ENCODE data around the gene CD27. TPM values are rescaled to one million over a fixed set of nuclear protein-coding genes. Genes with fewer than 3 reads are reported as not detected.
"Not testable (repeated sequence)": the region's sequence is repeated elsewhere in the genome, so short reads cannot be mapped to it uniquely, and the experiment has no call there.

Gene CD27
- total RNA-seq, 1 experiment from 2014 or later, result 0.17 TPM

DNA sequence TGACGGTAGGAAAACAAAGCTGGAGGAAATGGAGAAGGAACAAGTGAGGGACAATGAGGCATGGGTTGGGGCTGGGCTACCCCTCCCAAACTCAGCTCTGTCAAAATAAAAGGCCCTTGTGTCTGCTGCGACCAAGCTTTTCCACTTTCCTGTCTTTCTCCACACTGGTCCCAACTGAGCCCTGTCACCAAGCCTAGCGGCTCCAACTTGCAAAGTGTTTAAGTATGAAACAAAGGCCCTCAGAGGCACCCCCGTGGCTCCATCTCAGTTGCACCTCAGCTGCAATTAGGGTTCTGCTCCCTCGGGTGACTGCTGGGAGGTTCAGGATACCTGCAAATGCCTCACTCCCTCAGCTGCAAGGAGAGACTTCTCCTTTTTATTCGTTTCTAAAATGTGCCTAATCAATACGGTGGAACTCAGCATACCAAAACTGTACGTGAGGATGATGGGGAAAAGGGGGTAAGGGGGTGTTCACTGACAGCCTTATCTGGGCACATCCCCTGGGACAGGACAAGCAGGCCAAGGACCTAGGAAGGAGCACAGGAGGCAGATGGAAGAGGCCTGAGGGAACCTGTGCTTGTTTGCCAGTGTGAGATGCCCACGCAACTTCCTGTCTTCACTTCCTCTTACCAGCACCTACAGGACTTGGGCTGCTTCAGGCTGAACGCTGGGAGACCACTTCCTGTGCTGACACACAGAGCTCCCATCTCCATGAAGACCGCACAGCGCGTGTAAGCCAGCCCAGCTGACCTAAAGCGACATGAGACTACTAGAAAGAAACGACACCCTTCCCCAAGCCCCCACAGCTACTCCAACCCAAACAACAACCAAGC lies 16.9 kb downstream of the CD27 start:
- no peak for DNase-seq (ENCODE audit: low read depth)

DNA sequence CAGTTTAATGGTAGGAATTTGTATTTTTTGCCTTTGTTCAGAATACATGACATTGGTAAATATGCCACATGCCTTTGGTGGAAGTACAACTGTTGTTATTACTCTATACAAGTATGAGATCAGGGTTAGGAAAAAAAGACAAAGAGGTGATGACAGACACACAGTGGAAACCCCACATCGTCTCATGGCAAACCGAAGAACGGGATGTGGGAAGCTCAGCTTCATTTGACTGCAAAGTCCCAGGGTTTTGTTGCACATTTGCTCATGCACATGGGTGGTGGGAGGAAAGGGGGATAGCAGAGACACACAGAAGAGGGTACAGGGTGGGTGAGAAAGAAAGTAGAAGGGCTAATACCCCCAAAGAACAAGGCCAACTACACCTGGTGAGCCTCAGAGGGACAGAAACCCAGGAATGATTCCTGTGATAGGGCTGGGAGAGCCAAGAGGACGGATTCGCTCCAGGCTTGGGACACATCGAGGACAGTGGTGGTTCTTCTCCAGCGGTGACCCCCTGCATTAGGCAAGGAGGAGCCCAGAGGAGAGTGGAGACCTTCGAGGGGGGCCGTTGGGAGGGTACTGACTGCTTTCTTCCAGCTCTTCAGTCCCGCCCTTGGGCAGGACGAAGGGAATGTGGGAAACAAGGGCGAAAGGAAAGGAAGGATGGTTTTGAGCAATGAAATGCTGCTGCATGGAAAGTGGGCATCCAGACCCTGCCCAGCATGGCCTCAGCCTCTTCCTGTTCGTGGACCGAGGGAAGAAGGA lies 17.7 kb downstream of the CD27 start:
- DNase-seq (ENCODE audit: low read depth), result no peak

DNA sequence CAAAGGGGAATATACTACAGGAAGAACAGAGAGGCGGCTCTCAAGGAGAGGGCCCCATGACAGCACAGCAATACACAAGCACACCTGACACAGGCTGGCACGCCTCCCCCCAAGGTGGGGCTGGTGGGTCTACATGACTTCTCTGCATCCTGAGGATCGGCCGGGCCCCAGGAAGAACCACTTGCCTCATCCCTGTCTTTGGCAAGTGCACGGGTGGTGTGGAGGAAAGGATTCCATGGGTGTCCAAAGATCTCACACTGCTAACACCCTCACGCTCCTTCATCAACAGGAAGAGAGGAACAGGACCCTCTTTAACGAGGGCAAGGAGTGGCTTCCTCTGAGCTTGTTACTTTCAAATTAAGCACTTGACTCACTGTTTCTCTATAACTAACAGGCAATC lies 18.5 kb downstream of the CD27 start:
- DNase-seq (ENCODE audit: low read depth), result no peak

DNA sequence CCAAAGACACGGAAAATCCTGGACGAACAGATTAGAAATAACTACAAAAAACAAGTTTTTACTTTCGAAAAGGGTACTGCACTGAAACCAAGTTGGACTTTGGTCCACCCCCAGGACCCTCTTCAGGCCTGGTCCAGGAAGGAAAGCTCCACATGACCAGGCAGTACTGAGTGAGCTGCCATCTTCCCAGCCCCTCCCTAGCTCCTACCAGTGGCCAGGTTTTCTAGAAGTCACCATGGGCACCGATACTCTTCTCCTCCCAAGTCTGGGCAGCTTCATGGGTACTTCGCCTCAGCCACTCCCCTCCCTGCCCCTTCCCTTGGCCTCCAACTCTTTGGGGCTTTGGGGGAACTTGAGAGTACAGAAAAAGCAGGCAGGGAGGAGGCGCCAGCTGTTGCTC lies 19.1 kb downstream of the CD27 start:
- no peak for DNase-seq (ENCODE audit: low read depth)

DNA sequence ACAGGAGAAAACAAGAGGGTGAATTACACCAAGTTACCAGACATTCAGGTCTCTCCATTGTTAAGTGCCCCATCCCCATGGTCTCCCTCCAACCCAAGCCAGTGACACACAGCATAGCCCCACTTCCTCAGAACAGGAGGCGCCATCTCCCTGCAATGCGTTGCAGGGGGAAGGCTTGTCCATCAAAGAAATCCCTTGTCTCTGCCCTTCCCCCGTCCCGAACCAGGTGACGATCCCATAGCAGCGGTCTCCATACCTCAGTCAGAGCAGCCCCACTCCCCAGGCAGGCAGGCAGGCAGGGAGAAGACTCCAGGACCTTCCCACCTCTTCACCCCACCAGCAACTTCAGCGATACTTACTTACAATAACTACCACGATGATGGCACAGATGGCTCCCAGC lies 19.8 kb downstream of the CD27 start:
- no peak for DNase-seq (ENCODE audit: low read depth)

DNA sequence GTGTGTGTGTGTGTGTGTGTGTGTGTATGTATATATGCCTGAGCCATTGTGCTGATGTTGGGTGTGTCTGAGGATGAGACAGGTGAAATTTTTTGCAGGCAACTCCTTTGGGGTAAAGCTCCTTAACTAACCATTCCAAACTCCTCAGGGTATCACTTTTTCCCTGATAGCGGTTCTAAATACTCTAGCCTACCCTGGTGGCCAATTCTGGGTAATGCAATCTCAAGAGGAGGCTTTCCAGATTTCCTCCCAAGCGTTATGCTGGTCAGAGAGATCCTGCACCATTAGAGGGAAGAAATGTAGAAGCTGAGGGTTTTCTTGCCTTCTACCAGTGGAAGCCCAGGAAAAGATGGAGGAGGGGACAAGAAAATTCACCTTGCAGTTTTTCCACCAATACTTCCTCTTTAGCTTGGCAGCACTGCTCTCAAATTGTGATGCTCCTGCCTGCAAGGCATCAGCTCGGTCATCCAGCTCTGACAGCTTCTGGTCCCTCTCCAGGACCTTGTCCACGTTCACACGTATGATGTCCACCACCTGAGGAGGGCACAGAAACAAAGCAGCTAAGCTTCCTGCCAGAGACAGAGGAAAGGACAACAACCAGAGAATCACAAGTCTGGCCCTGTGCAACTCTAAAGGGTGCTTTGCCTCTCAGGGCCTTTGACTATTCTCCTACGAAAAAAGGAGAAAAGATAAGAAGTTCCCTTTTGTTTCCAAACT lies 20.9 kb downstream of the CD27 start:
- peak; percentile 70 for DNase-seq (ENCODE audit: low read depth)

DNA sequence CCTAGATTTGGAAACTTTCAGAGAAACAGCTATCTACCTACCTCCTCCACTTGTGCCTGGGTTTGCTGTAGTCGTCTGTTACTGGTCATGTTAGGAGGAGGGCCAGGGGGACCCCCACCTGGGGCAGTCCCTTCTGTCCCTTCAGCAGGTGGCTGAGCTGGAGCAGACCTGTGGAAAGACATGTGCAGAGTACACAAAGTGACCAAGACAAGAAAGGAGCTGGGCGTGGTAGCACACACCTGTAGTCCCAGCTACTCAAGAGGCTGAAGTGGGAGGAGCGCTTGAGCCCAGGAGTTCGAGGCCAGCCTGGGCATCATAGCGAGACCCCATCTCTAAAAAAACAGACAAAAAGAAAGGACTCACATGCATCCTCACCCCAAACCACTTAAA lies 21.4 kb downstream of the CD27 start:
- DNase-seq (ENCODE audit: low read depth), result no peak

DNA sequence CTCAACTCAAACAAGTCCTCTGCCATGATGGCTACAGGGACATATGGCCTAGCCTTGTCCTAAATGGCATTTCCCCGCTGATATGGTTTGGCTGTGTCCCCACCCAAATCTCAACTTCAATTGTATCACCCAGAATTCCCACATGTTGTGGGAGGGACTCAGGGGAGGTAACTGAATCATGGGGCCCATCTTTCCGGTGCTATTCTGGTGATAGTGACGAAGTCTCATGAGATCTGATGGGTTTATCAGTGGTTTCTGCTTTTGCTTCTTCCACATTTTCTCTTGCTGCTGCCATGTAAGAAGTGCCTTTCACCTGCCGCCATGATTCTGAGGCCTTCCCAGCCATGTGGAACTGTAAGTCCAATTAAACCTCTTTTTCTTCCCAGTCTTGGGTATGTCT lies 22.0 kb downstream of the CD27 start:
- not testable (repeated sequence) for DNase-seq (ENCODE audit: low read depth)

DNA sequence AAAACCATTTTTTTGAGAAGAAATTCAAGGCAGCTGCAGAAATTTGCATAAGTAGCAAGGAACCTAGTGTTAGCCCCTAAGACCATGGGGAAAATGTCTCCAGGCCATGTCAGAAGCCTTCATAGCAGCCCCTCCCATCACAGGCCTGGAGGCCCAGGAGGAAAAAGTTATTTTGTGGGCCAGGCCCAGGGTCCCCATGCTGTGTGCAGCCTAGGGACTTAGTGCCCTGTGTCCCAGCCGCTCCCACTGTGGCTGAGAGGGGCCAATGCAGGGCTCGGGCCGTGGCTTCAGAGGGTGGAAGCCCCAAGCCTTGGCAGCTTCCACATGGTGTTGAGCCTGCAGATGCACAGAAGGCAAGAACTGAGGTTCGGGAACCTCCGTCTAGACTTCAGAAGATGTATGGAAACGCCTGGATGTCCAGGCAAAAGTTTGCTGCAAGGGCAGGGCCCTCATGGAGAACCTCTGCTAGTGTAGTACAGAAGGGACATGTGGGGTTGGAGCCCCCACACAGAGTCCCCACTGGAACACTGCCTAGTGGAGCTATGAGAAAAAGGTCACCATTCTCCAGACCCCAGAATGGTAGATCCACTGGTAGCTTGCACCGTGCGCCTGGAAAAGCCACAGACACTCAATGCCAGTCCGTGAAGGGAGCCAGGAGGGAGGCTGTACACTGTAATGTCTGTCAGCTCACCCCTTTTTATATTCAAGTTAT lies 23.0 kb downstream of the CD27 start:
- DNase-seq (ENCODE audit: low read depth), result not testable (repeated sequence)

DNA sequence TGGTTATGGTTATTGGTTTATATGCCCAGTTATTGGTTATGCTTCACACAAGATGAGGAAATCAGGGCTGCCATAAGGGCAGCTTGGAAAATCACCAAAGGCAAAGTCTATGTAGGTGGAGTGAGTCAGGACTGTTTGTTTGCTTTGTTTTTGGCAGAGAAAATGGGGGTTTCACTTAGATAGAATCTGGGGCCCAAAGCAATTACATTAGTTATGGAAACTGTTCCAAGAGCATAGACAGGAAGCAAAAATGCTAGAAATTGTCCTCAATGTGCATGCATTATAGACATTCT lies 23.5 kb downstream of the CD27 start:
- DNase-seq (ENCODE audit: low read depth), result no peak

DNA sequence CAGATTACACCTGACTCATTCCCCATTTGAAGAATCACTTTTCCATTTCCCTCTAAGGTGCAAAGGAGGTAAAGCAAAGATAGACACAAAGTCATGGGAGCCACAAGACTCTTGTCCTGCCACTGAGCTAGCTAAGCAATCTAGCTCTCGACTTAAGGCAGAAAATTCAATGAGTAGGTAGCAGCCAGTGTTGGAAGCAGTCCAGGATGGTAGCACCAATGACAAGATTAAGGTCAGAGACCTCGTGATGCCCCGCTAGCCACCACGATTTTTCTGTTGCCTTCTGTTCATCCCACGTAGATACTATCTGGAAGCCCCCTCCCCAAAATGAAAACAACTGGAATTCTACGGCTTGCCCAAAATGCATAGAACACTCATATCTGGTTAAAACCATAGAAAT lies 24.3 kb downstream of the CD27 start:
- DNase-seq (ENCODE audit: low read depth), result no peak

DNA sequence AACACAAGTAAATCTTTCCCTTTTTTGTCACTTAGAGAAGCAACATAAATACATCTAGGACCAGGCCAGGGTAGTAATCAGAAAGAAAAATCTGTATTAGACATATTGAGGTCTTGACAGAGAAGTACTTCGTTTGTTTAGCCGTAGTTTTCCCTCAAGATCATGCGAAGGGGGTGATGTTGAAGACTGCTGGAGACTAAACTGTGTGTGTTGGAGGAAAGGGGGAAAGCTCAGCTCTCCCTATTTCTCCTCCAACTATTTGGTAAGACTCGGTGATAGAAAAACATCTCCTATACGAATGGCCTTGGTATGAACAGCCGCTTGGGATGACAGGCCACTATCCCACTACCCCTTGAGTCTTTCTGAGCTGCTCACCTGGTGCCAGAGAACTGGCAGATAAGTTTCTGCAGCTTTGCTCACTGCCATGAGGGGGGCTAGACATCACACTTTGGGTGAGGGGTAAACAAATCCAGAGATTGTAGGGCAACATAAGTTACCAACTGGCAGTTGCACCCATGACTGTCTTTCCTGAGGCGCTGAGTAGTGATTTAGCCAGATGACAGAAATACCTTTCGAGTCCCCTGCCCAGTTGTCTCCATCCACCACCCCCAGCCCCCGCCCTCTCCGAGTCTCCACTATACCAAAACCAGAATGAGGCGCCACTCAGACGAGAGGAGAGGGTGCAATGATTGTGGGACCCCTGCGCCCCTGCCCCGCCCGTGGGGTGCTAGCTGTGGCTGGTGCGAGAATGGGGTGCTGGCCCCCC lies 25.0 kb downstream of the CD27 start:
- peak; percentile 20 for DNase-seq (ENCODE audit: low read depth)

DNA sequence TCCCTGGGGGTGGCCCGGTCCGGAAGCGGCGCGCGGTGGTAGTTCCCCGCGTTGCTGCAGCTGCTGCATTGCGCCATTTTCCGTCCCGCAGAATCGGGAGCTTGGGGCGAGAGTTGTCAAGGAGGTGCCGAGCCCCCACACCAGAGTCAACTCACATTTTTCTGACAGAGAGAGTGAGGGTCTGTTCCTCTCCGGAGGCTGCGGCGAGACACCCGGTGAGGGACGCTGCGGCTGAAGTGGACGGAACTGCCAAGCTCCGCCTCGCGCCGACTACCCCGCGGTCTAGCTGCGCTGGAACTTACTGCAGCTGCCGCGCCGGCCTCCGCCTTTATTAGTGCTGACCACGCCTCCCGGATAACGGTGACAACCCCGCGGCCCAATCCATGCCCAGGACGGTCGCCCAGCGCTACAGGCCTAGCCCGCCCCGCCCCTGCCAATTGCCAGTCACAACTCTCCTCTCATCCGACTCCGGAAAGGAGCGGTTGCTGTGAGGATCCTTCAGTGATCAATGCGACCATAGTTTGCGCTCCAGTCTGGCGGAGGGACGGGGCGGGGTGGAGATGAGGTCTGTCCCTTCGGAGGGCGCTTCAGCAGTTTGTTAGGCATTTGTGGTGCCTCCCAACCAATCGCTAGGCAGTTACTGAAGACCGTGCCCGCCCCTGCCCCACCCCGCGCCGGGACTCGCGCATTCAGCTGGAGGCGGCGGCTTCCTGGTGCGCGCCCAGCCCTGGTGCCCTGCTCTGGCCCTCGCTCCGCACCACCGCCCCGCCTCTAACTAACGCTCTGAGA lies 25.8 kb downstream of the CD27 start, which contains the start of gene VAMP1:
TSS of gene VAMP1 (minus strand) at position 303 of the 789 bp plus-strand sequence. CDS start at position 157, 146 bp downstream.
- DNase-seq (ENCODE audit: low read depth), result peak; percentile 98

DNA sequence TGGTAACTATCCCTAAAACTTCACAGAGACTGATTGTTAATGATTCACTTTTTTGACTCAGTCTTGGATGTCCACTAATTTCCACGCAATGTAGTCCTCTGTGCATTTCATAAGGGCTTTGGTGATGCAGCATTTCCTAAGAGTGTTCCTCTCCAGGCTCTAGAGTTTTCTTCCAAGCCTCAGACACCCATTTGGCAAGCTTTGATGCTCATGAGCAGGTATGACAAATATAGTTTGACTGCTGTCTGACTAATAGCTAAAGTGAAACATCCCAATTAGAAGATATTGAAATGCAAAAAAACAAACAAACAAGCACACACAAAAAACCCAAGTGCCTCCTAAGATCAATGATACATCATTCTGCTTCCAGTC lies 27.2 kb downstream of the CD27 start:
- peak; percentile 38 for DNase-seq (ENCODE audit: low read depth)

DNA sequence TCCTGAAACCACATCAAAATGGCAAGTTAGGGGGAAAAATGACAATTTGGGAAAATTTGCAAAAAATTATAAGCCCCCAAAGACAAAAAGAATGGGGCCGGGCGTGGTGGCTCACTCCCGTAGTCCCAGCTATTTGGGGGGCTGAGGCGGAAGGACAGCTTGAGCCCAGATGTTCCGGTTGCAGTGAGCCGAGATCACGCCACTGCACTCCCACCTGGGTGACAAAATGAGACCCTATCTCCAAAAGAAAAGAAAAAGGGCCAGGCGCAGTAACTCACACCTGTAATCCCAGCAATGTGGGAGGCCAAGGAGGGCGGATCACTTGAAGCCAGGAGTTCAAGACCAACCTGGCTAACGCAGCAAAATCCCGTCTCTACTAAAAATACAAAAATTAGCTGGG lies 27.7 kb downstream of the CD27 start:
- DNase-seq (ENCODE audit: low read depth), result no peak

DNA sequence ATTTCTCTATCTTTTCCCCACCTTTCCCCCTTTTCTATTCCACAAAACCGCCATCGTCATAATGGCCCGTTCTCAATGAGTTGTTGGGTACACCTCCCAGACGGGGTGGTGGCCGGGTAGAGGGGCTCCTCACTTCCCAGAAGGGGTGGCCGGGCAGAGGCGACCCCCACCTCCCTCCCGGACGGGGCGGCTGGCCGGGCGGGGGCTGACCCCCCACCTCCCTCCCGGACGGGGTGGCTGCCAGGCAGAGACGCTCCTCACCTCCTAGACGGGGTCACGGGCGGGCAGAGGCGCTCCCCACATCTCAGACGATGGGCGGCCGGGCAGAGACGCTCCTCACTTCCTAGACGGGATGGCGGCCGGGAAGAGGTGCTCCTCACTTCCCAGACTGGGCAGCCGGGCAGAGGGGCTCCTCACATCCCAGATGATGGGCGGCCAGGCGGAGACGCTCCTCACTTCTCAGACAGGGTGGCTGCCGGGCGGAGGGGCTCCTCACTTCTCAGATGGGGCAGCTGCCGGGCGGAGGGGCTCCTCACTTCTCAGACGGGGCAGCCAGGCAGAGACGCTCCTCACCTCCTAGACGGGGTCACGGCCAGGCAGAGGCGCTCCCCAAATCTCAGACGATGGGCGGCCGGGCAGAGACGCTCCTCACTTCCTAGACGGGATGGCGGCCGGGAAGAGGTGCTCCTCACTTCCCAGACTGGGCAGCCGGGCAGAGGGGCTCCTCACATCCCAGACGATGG lies 30.6 kb downstream of the CD27 start:
- not testable (repeated sequence) for DNase-seq (ENCODE audit: low read depth)

DNA sequence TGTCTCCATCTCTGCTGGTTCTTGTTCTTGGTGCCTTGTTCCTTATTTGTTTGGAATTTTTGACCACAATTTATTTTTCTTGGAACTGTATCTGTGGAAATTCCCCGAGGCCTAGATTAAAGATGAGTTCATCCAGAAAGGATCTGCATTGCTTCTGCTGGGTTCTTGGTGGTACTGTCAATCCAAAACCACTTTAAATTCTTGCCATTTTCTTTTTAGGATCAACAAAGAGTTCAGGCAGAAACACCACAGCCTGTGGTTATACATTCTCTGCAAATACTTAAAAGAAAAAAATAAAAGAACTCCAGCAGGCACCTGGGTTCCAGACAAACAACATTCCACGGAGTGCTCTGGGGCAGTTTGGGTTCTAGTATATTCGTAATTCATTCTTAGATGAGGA lies 31.7 kb downstream of the CD27 start:
- peak; percentile 58 for DNase-seq (ENCODE audit: low read depth)

DNA sequence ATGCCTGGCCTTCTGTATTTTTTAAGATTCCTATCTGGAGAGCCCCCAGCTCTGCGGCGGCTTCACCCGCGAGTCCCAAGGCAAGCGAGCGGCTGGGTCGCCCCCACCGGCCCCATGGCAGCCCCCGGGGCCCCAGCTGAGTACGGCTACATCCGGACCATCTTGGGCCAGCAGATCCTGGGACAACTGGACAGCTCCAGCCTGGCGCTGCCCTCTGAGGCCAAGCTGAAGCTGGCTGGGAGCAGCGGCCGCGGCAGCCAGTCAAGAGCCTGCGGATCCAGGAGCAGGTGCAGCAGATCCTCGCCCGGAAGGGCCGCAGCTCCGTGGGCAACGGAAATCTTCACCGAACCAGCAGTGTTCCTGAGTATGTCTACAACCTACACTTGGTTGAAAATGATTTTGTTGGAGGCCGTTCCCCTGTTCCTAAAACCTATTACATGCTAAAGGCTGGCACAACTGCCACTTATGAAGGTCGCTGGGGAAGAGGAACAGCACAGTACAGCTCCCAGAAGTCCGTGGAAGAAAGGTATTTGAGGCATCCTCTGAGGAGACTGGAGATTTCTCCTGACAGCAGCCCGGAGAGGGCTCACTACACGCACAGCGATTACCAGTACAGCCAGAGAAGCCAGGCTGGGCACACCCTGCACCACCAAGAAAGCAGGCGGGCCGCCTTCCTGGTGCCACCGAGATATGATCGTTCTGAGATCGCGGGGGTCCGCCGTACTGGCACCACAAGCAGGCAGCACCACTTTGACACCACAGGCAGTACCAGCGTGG lies 33.0 kb downstream of the CD27 start:
- not testable (repeated sequence) for DNase-seq (ENCODE audit: low read depth)

DNA sequence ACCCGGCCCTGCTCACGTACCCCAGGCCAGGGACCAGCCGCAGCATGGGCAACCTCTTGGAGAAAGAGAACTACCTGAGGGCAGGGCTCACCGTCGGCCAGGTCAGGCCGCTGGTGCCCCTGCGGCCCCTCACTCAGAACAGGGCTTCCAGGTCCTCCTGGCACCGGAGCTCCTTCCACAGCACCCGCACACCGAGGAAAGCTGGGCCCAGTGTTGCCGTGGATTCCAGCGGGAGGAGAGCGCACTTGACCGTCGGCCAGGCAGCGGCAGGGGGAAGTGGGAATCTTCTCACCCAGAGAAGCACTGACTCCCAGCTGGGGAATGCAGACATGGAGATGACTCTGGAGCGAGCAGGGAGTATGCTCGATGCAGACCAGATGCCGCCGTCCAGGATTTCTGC lies 33.7 kb downstream of the CD27 start:
- no peak for DNase-seq (ENCODE audit: low read depth)

All from LHCN-M2 (cell line).